Rectal smooth muscle tissue (tissue), 1 donor: ENCODE measurements around the gene CCR1.
"Not testable (repeated sequence)": the region's sequence is repeated elsewhere in the genome, so short reads cannot be mapped to it uniquely, and the experiment has no call there.

Source experiments
- H3K27ac ChIP-seq: one replicate; pipeline ENCODE4 v1.7.0; 2013; ENCODE audit warnings: low read depth, low read length, inconsistent platforms
- H3K27me3 ChIP-seq: one replicate; pipeline ENCODE4 v1.7.0; 2013; ENCODE audit warnings: low read length; ENCODE audit not compliant: control insufficient read depth, insufficient read depth
- H3K36me3 ChIP-seq: one replicate; pipeline ENCODE4 v1.7.0; 2013; ENCODE audit warnings: low read length; ENCODE audit not compliant: control insufficient read depth, insufficient read depth
- H3K4me1 ChIP-seq: one replicate; pipeline ENCODE4 v1.7.0; 2013; ENCODE audit warnings: low read length; ENCODE audit not compliant: control insufficient read depth, insufficient read depth
- H3K4me3 ChIP-seq: one replicate; pipeline ENCODE4 v1.7.0; 2013; ENCODE audit warnings: low read length
- H3K9ac ChIP-seq: one replicate; pipeline ENCODE4 v1.7.0; 2013; ENCODE audit warnings: low read length

CCR1 gene

GRCh38 chr3:46188708-46189107 lies 19.4 kb downstream of the CCR1 start:
- H3K36me3 ChIP-seq, result no peaks in the 10 kb centered on the region
- H3K9ac ChIP-seq, result no peak overlapping the region
- no peak overlapping the region for H3K4me3 ChIP-seq
- no peak overlapping the region for H3K27ac ChIP-seq
- H3K27me3 ChIP-seq, result no peaks in the 10 kb centered on the region
- no peaks in the 10 kb centered on the region for H3K4me1 ChIP-seq

- no peaks in the 10 kb centered on the region for H3K36me3 ChIP-seq
- no peaks in the 10 kb centered on the region for H3K4me1 ChIP-seq
- no peak overlapping the region for H3K4me3 ChIP-seq
- H3K27me3 ChIP-seq, result no peaks in the 10 kb centered on the region
- no peak overlapping the region for H3K9ac ChIP-seq
- no peak overlapping the region for H3K27ac ChIP-seq
These were observed 20.2 kb downstream of the CCR1 start for GRCh38 chr3:46187876-46188275.

- H3K4me1 ChIP-seq, result no peaks in the 10 kb centered on the region
- H3K9ac ChIP-seq, result no peak overlapping the region
- H3K27ac ChIP-seq, result no peak overlapping the region
- no peaks in the 10 kb centered on the region for H3K36me3 ChIP-seq
- no peak overlapping the region for H3K4me3 ChIP-seq
- H3K27me3 ChIP-seq, result no peaks in the 10 kb centered on the region
These were observed 20.8 kb downstream of the CCR1 start for GRCh38 chr3:46187341-46187700.

- Histone ChIP-seq H3K27ac (no peak overlapping the region), H3K4me3 (no peak overlapping the region), H3K9ac (no peak overlapping the region), H3K27me3 (no peaks in the 10 kb centered on the region), H3K4me1 (no peaks in the 10 kb centered on the region), H3K36me3 (no peaks in the 10 kb centered on the region)
These were observed 21.4 kb downstream of the CCR1 start for GRCh38 chr3:46186471-46187340.

GRCh38 chr3:46184469-46184868 lies 23.6 kb downstream of the CCR1 start:
- no peak overlapping the region for H3K27ac ChIP-seq
- no peak overlapping the region for H3K4me3 ChIP-seq
- no peaks in the 10 kb centered on the region for H3K36me3 ChIP-seq
- H3K27me3 ChIP-seq, result no peaks in the 10 kb centered on the region
- no peak overlapping the region for H3K9ac ChIP-seq
- no peaks in the 10 kb centered on the region for H3K4me1 ChIP-seq

- Histone ChIP-seq H3K4me3 (no peak overlapping the region), H3K4me1 (no peaks in the 10 kb centered on the region), H3K27me3 (no peaks in the 10 kb centered on the region), H3K9ac (no peak overlapping the region), H3K36me3 (no peaks in the 10 kb centered on the region), H3K27ac (no peak overlapping the region)
These were observed 24.8 kb downstream of the CCR1 start for GRCh38 chr3:46183330-46183729.

- Histone ChIP-seq H3K36me3 (no peaks in the 10 kb centered on the region), H3K4me3 (no peak overlapping the region), H3K27me3 (no peaks in the 10 kb centered on the region), H3K27ac (no peak overlapping the region), H3K4me1 (no peaks in the 10 kb centered on the region), H3K9ac (no peak overlapping the region)
These were observed 39.3 kb downstream of the CCR1 start for GRCh38 chr3:46168583-46169345.

GRCh38 chr3:46163556-46164041 lies 44.5 kb downstream of the CCR1 start:
- Histone ChIP-seq H3K27me3 (no peaks in the 10 kb centered on the region), H3K27ac (no peak overlapping the region), H3K9ac (no peak overlapping the region), H3K4me1 (no peaks in the 10 kb centered on the region), H3K36me3 (no peaks in the 10 kb centered on the region), H3K4me3 (no peak overlapping the region)

GRCh38 chr3:46162975-46163555 lies 45.0 kb downstream of the CCR1 start:
- H3K4me1 ChIP-seq, result no peaks in the 10 kb centered on the region
- no peak overlapping the region for H3K9ac ChIP-seq
- no peak overlapping the region for H3K4me3 ChIP-seq
- no peaks in the 10 kb centered on the region for H3K27me3 ChIP-seq
- H3K27ac ChIP-seq, result no peak overlapping the region
- no peaks in the 10 kb centered on the region for H3K36me3 ChIP-seq

GRCh38 chr3:46157685-46158084 lies 50.4 kb downstream of the CCR1 start:
- not testable (repeated sequence) for H3K4me1 ChIP-seq, H3K27ac ChIP-seq, H3K36me3 ChIP-seq, H3K4me3 ChIP-seq, H3K9ac ChIP-seq, H3K27me3 ChIP-seq

GRCh38 chr3:46154311-46154710 lies 53.8 kb downstream of the CCR1 start:
- no peaks in the 10 kb centered on the region for H3K36me3 ChIP-seq
- H3K4me1 ChIP-seq, result no peaks in the 10 kb centered on the region
- H3K4me3 ChIP-seq, result no peak overlapping the region
- H3K9ac ChIP-seq, result no peak overlapping the region
- no peaks in the 10 kb centered on the region for H3K27me3 ChIP-seq
- H3K27ac ChIP-seq, result no peak overlapping the region
